ENCODE measurements around the gene RBM10.

RBM10 gene

GRCh38 chrX:47193475-47194193, 48.6 kb downstream of the RBM10 start, which contains the start of gene UBA1:
Gene UBA1, plus strand, starts transcription at chrX:47193829. Its CDS starts 4,974 bp downstream, at chrX:47198803.
- in situ Hi-C loops (cut with HindIII; ENCODE audit: low sequenced_read_pairs), result loop anchor here (10.0 kb wide), 1 partner anchor 121 kb away; no protein-coding TSS in a partner anchor

- in situ Hi-C loops (cut with HindIII; ENCODE audit: low sequenced_read_pairs), result loop anchor here (10.0 kb wide), 1 partner anchor 121 kb away; no protein-coding TSS in a partner anchor
These were observed 49.3 kb downstream of the RBM10 start for GRCh38 chrX:47194194-47194787.

GRCh38 chrX:47196098-47196497, 51.1 kb downstream of the RBM10 start:
- in situ Hi-C loops (cut with HindIII; ENCODE audit: low sequenced_read_pairs), result loop anchor here (10.0 kb wide), 1 partner anchor 119 kb away; no protein-coding TSS in a partner anchor

GRCh38 chrX:47197526-47197925, 52.5 kb downstream of the RBM10 start:
- in situ Hi-C loops (cut with HindIII; ENCODE audit: low sequenced_read_pairs), result loop anchor here (10.0 kb wide), 1 partner anchor 117 kb away; no protein-coding TSS in a partner anchor

- in situ Hi-C loops (cut with HindIII; ENCODE audit: low sequenced_read_pairs), result loop anchor here (10.0 kb wide), 1 partner anchor 117 kb away; no protein-coding TSS in a partner anchor
These were observed 53.1 kb downstream of the RBM10 start for GRCh38 chrX:47198026-47198686.

GRCh38 chrX:47198687-47199080, 53.7 kb downstream of the RBM10 start:
- in situ Hi-C loops (cut with HindIII; ENCODE audit: low sequenced_read_pairs), result loop anchor here (10.0 kb wide), 1 partner anchor 116 kb away; no protein-coding TSS in a partner anchor

GRCh38 chrX:47199286-47199685, 54.3 kb downstream of the RBM10 start:
- in situ Hi-C loops (cut with HindIII; ENCODE audit: low sequenced_read_pairs), result loop anchor here (10.0 kb wide), 1 partner anchor 116 kb away; no protein-coding TSS in a partner anchor

- in situ Hi-C loops (cut with HindIII; ENCODE audit: low sequenced_read_pairs), result no loop called here
These were observed 55.5 kb downstream of the RBM10 start for GRCh38 chrX:47200385-47201150.

- in situ Hi-C loops (cut with HindIII; ENCODE audit: low sequenced_read_pairs), result no loop called here
These were observed 56.4 kb downstream of the RBM10 start for GRCh38 chrX:47201345-47201944.

GRCh38 chrX:47202316-47202715, 57.3 kb downstream of the RBM10 start:
- in situ Hi-C loops (cut with HindIII; ENCODE audit: low sequenced_read_pairs), result no loop called here

- in situ Hi-C loops (cut with HindIII; ENCODE audit: low sequenced_read_pairs), result no loop called here
These were observed 57.9 kb downstream of the RBM10 start for GRCh38 chrX:47202877-47203276.

- in situ Hi-C loops (cut with HindIII; ENCODE audit: low sequenced_read_pairs), result no loop called here
These were observed 59.9 kb downstream of the RBM10 start for GRCh38 chrX:47204970-47205369.

- in situ Hi-C loops (cut with HindIII; ENCODE audit: low sequenced_read_pairs), result no loop called here
These were observed 61.3 kb downstream of the RBM10 start for GRCh38 chrX:47206316-47206715.

- in situ Hi-C loops (cut with HindIII; ENCODE audit: low sequenced_read_pairs), result no loop called here
These were observed 63.1 kb downstream of the RBM10 start for GRCh38 chrX:47208108-47208507.

GRCh38 chrX:47209508-47210238, 64.7 kb downstream of the RBM10 start:
- in situ Hi-C loops (cut with HindIII; ENCODE audit: low sequenced_read_pairs), result no loop called here

- in situ Hi-C loops (cut with HindIII; ENCODE audit: low sequenced_read_pairs), result no loop called here
These were observed 65.8 kb downstream of the RBM10 start for GRCh38 chrX:47210661-47211425.

GRCh38 chrX:47212381-47213293, 67.6 kb downstream of the RBM10 start:
- in situ Hi-C loops (cut with HindIII; ENCODE audit: low sequenced_read_pairs), result no loop called here
